OCI-LY3 (cell line): ENCODE measurements around the gene KLHL30.

Experiments
- H2AFZ ChIP-seq: fragments of 200-600, 300-600 bp; shearing (Covaris generic); 2 replicates; pipeline ENCODE4 v1.6.0; 2014; ENCODE audit warnings: antibody characterized with exemption, low read depth, low read length
- H3K27ac ChIP-seq: fragments of 200-600, 300-600 bp; sonication (generic); 2 replicates; pipeline ENCODE4 v1.5.1; 2014; ENCODE audit warnings: mild to moderate bottlenecking, low read length, moderate library complexity, mixed read lengths
- H3K27me3 ChIP-seq: fragments of 200-600, 300-600 bp; sonication (generic); 2 replicates; pipeline ENCODE4 v1.6.1; 2014; ENCODE audit warnings: low read depth, low read length, mixed read lengths
- H3K36me3 ChIP-seq: fragments of 200-600, 300-600 bp; sonication (generic); replicated peaks from 2 replicates; pipeline ENCODE3; 2014; ENCODE audit warnings: low read depth, low read length, mixed read lengths
- H3K4me1 ChIP-seq: fragments of 300-600, 200-600 bp; sonication (generic); 2 replicates; pipeline ENCODE4 v1.6.1; 2014; ENCODE audit warnings: low read length, mixed read lengths
- H3K4me2 ChIP-seq: fragments of 200-600, 300-600 bp; sonication (generic); 2 replicates; pipeline ENCODE4 v1.6.1; 2014; ENCODE audit warnings: low read length, mixed read lengths
- H3K4me3 ChIP-seq: fragments of 300-600, 200-600 bp; sonication (generic); 2 replicates; pipeline ENCODE4 v1.5.1; 2014; ENCODE audit warnings: antibody characterized with exemption, mild to moderate bottlenecking, low read length, moderate library complexity
- H3K79me2 ChIP-seq: fragments of 300-600, 200-600 bp; shearing (Covaris generic); 2 replicates; pipeline ENCODE4 v1.6.1; 2014; ENCODE audit warnings: mild to moderate bottlenecking, low read length, mixed read lengths
- H3K9ac ChIP-seq: fragments of 300-600, 200-600 bp; shearing (Covaris generic); 2 replicates; pipeline ENCODE4 v1.6.0; 2014; ENCODE audit warnings: mild to moderate bottlenecking, low read length, moderate library complexity
- H3K9me3 ChIP-seq: fragments of 200-600, 300-600 bp; shearing (Covaris generic); 2 replicates; pipeline ENCODE4 v1.6.1; 2014; ENCODE audit warnings: low read length, mixed read lengths; ENCODE audit not compliant: insufficient read depth
- H4K20me1 ChIP-seq: fragments of 200-600, 300-600 bp; sonication (generic); 2 replicates; pipeline ENCODE4 v1.6.1; 2016; ENCODE audit warnings: low read length, mixed read lengths; ENCODE audit not compliant: insufficient read depth
- CTCF ChIP-seq: fragments of 200-600, 300-600 bp; sonication (generic); IDR thresholded peaks from 2 replicates; pipeline ENCODE4 v1.5.1; 2014; ENCODE audit warnings: antibody characterized with exemption, low read length, low read depth
- EZH2phosphoT487 ChIP-seq: fragments of 200-600 bp; shearing (Covaris generic); IDR thresholded peaks from 2 replicates; pipeline ENCODE4 v1.6.1; 2018; ENCODE audit warnings: antibody characterized with exemption, mixed run types, low read depth

Gene KLHL30

GRCh38 chr2:238152771-238153688 lies 14.6 kb downstream of the KLHL30 start:
- TF ChIP-seq EZH2phosphoT487, result no peak
- peak; percentile 19; the same call in 1 of the 2 replicates for TF ChIP-seq CTCF
- Histone ChIP-seq H3K4me2 (no peak overlapping the region), H3K79me2 (no peaks in the 10 kb centered on the region), H3K27ac (no peak overlapping the region), H4K20me1 (no peaks in the 10 kb centered on the region), H3K9me3 (no peaks in the 10 kb centered on the region), H2AFZ (no peak overlapping the region), H3K9ac (no peak overlapping the region), H3K36me3 (no peaks in the 10 kb centered on the region), H3K4me3 (no peak overlapping the region), H3K4me1 (no peaks in the 10 kb centered on the region), H3K27me3 (no peaks in the 10 kb centered on the region)

DNA sequence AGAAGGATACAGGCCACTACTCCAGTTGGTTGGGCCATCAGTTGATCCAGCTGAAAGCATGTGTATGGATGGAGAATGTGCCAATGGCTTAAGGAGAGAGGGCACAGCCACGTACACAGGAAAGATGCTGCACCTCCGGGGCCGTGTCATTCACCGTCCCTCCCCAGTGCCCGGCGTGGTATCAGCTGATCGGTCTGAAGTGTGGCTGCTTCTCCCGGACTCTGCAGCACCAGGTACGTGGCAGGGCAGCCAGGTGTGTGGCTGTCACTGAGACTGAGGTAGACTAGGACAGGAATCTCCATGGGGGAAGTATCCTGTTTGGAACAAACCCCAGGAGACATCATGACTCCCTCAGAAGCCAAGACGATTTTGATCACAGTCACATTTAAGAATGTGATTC lies 16.1 kb downstream of the KLHL30 start:
- no peak overlapping the region for H3K9ac ChIP-seq
- H3K4me2 ChIP-seq, result no peak overlapping the region
- H3K36me3 ChIP-seq, result no peaks in the 10 kb centered on the region
- no peak overlapping the region for H3K4me3 ChIP-seq
- TF ChIP-seq CTCF (no peak), EZH2phosphoT487 (no peak)
- H3K9me3 ChIP-seq, result no peaks in the 10 kb centered on the region
- no peak overlapping the region for H3K27ac ChIP-seq
- no peaks in the 10 kb centered on the region for H3K27me3 ChIP-seq
- no peak overlapping the region for H2AFZ ChIP-seq
- H3K79me2 ChIP-seq, result no peaks in the 10 kb centered on the region
- H4K20me1 ChIP-seq, result no peaks in the 10 kb centered on the region
- peaks cover under 1% of the 10 kb centered on the region; the same call in 1 of the 2 replicates for H3K4me1 ChIP-seq

GRCh38 chr2:238155051-238155760 lies 16.7 kb downstream of the KLHL30 start:
- Histone ChIP-seq H3K4me2 (no peak overlapping the region), H3K36me3 (no peaks in the 10 kb centered on the region), H3K27ac (no peak overlapping the region), H3K9me3 (no peaks in the 10 kb centered on the region), H3K4me3 (no peak overlapping the region), H3K79me2 (no peaks in the 10 kb centered on the region), H3K9ac (no peak overlapping the region), H4K20me1 (no peaks in the 10 kb centered on the region), H3K4me1 (peaks cover 7% of the 10 kb centered on the region; the same call in 1 of the 2 replicates), H3K27me3 (no peaks in the 10 kb centered on the region), H2AFZ (no peak overlapping the region)
- TF ChIP-seq CTCF (no peak), EZH2phosphoT487 (no peak)
